ENCODE data around the gene PRND. TPM values are rescaled to one million over a fixed set of nuclear protein-coding genes. Genes with fewer than 3 reads are reported as not detected.

The PRND gene
- total and polyA plus RNA-seq, 2 of the 4 experiments (the other 2 are of a cell fraction) = not detected

DNA sequence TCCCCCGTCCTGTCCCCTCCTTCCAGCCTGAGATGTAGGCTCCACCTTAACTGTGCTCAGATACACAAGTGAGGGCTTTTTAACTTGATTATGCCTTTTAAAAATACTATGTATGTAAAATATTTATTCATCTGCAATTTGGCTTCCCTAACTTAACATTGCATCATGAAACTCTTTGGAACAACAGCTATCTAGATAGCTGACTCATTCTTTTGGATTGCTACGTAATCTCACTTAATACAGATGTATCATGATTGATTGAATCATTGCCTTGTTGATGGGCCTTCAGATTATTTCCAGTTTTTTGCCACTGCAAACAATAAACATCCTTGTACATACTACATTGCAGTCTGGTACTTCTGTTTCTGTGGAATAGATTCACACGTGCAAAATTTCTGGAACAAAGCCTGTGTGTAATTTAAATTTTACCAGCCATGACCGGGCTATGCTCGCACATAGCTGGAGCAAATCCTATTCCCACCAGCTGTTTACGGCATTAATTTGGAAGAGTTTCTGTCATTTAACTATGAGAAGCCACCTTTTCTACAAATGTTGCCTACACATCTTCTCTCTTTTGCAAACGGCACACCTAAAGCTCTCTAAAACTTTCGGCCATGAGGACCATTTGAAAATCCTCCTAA is 6.5 kb downstream of the PRND start:
- DNase-seq = peak; percentile 32
- intact Hi-C loops (cut with micrococcal nuclease) (no loop called here), in situ Hi-C loops (cut with MboI; ENCODE audit: low sequenced_read_pairs) (no loop called here), dilution Hi-C loops (cut with HindIII; ENCODE audit: low sequenced_read_pairs, unreplicated experiment) (no loop called here)
- H3K23ac ChIP-seq (ENCODE audit: low read depth, low read length) = no peak overlapping the region
- H2AK5ac ChIP-seq (ENCODE audit: low read depth, low read length) = no peak overlapping the region
- H2AK9ac ChIP-seq (replicated peaks; ENCODE audit: low read depth, low read length, poor library complexity) = no peak overlapping the region
- no peak overlapping the region for H2BK5ac ChIP-seq (ENCODE audit: low read depth, low read length, poor library complexity, severe bottlenecking)
- H3K9ac ChIP-seq (ENCODE audit: low read depth, low read length) = no peak overlapping the region
- peaks cover 2% of the 10 kb centered on the region; the same call in 1 of the 2 replicates for H3K4me1 ChIP-seq (ENCODE audit: control insufficient read depth, insufficient read depth, low read length)
- TF ChIP-seq CEBPB (IDR thresholded peaks at IDR 0.05; ENCODE audit: low read depth, low read length) = peak; percentile 67; the same call in 1 of the 2 replicates
- 0 out of 2 replicates have a peak, but pooled peaks have one; percentile 14 for TF ChIP-seq NFE2L2 (IDR thresholded peaks at IDR 0.05; ENCODE audit: low read depth, low read length)
- TF ChIP-seq MAZ (IDR thresholded peaks at IDR 0.05; ENCODE audit: borderline replicate concordance, low read depth, low read length) = no peak
- H3K9me3 ChIP-seq (ENCODE audit: control insufficient read depth, insufficient read depth, low read length) = no peaks in the 10 kb centered on the region
- peaks cover 18% of the 10 kb centered on the region for H3K27me3 ChIP-seq (ENCODE audit: control insufficient read depth, insufficient read depth, low read length)
- H2AFZ ChIP-seq (replicated peaks; ENCODE audit: low read length, poor library complexity) = no peak overlapping the region
- no peak overlapping the region for H4K5ac ChIP-seq (ENCODE audit: low read depth, low read length)
- no peak overlapping the region for H3K14ac ChIP-seq (replicated peaks; ENCODE audit: low read depth, low read length)
- H3K4ac ChIP-seq (ENCODE audit: low read depth, low read length) = no peak overlapping the region
- no peak overlapping the region for H3K27ac ChIP-seq (ENCODE audit: insufficient read depth, low read length)
- H2BK120ac ChIP-seq (ENCODE audit: low read depth, low read length) = no peak overlapping the region
- H3K79me1 ChIP-seq (ENCODE audit: low read depth in 1 of 2, low read length in 2 of 2) = no peaks in the 10 kb centered on the region
- no peaks in the 10 kb centered on the region; the same call in 1 of the 2 replicates for H3K9me1 ChIP-seq (ENCODE audit: insufficient read depth, low read length)
- no peak overlapping the region for H3K56ac ChIP-seq (ENCODE audit: extremely low read depth, insufficient read depth, low read length)
- no TSS peak for BruUV-seq (replicated peaks)
- no peak overlapping the region for H4K8ac ChIP-seq (ENCODE audit: low read depth in 2 of 2, low read length in 2 of 2)
- WGBS, 2 experiments (ENCODE audit: extremely low coverage in 2 of 2, insufficient read length in 1 of 2) = no CpG with 5 or more reads among the region's 8 CpGs
- H3K4me3 ChIP-seq (ENCODE audit: insufficient read depth, low read depth, low read length) = no peak overlapping the region
- POLR2A ChIA-PET (ENCODE audit: unreplicated experiment) = no interaction called here
- H4K91ac ChIP-seq (ENCODE audit: insufficient read depth, low read depth, low read length) = no peak overlapping the region
- no peaks in the 10 kb centered on the region for H4K20me1 ChIP-seq (ENCODE audit: insufficient read depth, low read length)
- H2BK20ac ChIP-seq (ENCODE audit: low read depth, low read length) = no peak overlapping the region
- H2BK15ac ChIP-seq (ENCODE audit: low read depth, low read length) = no peak overlapping the region
- no peaks in the 10 kb centered on the region for H3K36me3 ChIP-seq (ENCODE audit: control insufficient read depth, insufficient read depth, low read length)
- no peak overlapping the region for H3K18ac ChIP-seq (ENCODE audit: low read depth, low read length)
- no peak overlapping the region for H3K4me2 ChIP-seq (ENCODE audit: low read depth, low read length)
- no peak for ATAC-seq (ENCODE audit: low read depth)
- CTCF ChIA-PET = no interaction called here

Data from IMR-90 (cell line).